Measurements from ENCODE around the gene TRAPPC13.

- TF ChIP-seq EZH2 (IDR thresholded peaks at IDR 0.05; ENCODE audit: borderline replicate concordance, insufficient read depth, low read depth, low read length, poor library complexity, severe bottlenecking) (no peak), CTCF (IDR thresholded peaks at IDR 0.05) (no peak)
Measured at GRCh38 chr5:65640240-65640639, 15.4 kb downstream of the TRAPPC13 start.

Measured in B cell (primary cell).